Left lung (tissue), 14 donors: Measurements from ENCODE around the gene TCEAL3. TPM values are rescaled to one million over a fixed set of nuclear protein-coding genes. Genes with fewer than 3 reads are reported as not detected.

Experiments
- ATAC-seq: fragments of 200-7000 bp; cut with Tn5 transposase; one replicate; pipeline ENCODE4 v1.9.1; 2020; ENCODE audit warnings: moderate library complexity
- DNase-seq, 4 donors: peaks; one replicate each; pipeline ENCODE4 v3.0.0-alpha.2; 2013 to 2020
- H3K27ac ChIP-seq, 2 donors: fragments of 200-600 bp; sonication (generic) in 1 of 2; one replicate each; pipeline versions ENCODE4 v1.5.0 to v1.8.0; 2020 to 2021
- H3K27me3 ChIP-seq, 2 donors: fragments of 200-600 bp; sonication (generic) in 1 of 2; one replicate each; pipeline versions ENCODE4 v1.5.0 to v1.8.0; 2020 to 2021
- H3K36me3 ChIP-seq, 2 donors: fragments of 200-600 bp; sonication (generic) in 1 of 2; one replicate each; pipeline versions ENCODE4 v1.5.0 to v1.8.0; 2020 to 2021
- H3K4me1 ChIP-seq, 2 donors: fragments of 200-600 bp; one replicate each; pipeline ENCODE4 v1.8.0; 2021
- H3K4me3 ChIP-seq, 2 donors: fragments of 200-600 bp; sonication (generic) in 1 of 2; one replicate each; pipeline versions ENCODE4 v1.5.0 to v1.8.0; 2020 to 2021; ENCODE audit warnings: mild to moderate bottlenecking in 1 of 2
- H3K9me3 ChIP-seq, 2 donors: fragments of 200-600 bp; sonication (generic) in 1 of 2; one replicate each; pipeline versions ENCODE4 v1.5.0 to v1.8.0; 2020 to 2021
- intact Hi-C, 2 donors: fragments of 100-400 bp; cut with DNase I; formaldehyde crosslinking; loops; one replicate each; pipeline versions ENCODE4 v1.11.2 to v1.14.2; 2022
- long read RNA-seq, 12 donors: library from polyadenylated mRNA in 2 of 12; unstranded in 2 of 12; transcript quantifications; one replicate each; pipeline ENCODE4 v2.0.0 and lab custom pipeline, GENCODE V29; 2019 to 2026
- polyA plus RNA-seq, 6 donors: library from polyadenylated mRNA; unstranded; fragments of 120-200 nt; gene quantifications; one replicate each; pipeline ENCODE4 v1.2.1, GENCODE V29; 2013; ENCODE audit not compliant: insufficient read length in 6 of 6
- total RNA-seq, 2 donors: library from RNA; stranded (reverse); fragmentation: NEBNext Ultra II Directional; extraction: Animal tissue kit (Norgen Biotek cat#: 25700); gene quantifications; one replicate each; pipeline ENCODE4 v1.2.1, GENCODE V29; 2021
- TF ChIP-seq, protein P1 (sequence below), 2 donors: fragments of 200-600 bp; sonication (generic) in 1 of 2; IDR thresholded peaks; one replicate each; pipeline versions ENCODE4 v1.5.0 to v1.8.0; 2021; ENCODE audit warnings: antibody characterized with exemption in 2 of 2
- donor health status: DM: no; HTN: yes; CAD: no.
- donor health status: DM: no; HTN: no; CAD: no.

TCEAL3 gene, protein sequence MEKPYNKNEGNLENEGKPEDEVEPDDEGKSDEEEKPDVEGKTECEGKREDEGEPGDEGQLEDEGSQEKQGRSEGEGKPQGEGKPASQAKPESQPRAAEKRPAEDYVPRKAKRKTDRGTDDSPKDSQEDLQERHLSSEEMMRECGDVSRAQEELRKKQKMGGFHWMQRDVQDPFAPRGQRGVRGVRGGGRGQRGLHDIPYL
- total RNA-seq (10 to 100 TPM; 20.8 to 21.3 TPM), polyA plus RNA-seq (10 to 100 TPM; 24.7 to 30.4 (median 27.3) TPM)
- long read RNA-seq, donor 1, transcript TCEAL3-202 (3 exons, 1,113 nt) = major isoform, 17 of 29 reads
- long read RNA-seq, donor 1, transcript TCEAL3-201 (3 exons, 1,124 nt) = minor isoform, 7 of 29 reads
- long read RNA-seq, donor 1, partial matches to known transcripts = 0 of 29 reads
- long read RNA-seq, donor 1, other reads (novel, unspliced or antisense) = 5 of 29 reads
- long read RNA-seq, donor 2, transcript TCEAL3-202 (3 exons, 1,113 nt) = major isoform, 14 of 23 reads
- long read RNA-seq, donor 2, transcript TCEAL3-201 (3 exons, 1,124 nt) = minor isoform, 9 of 23 reads
- long read RNA-seq, donor 2, partial matches to known transcripts = 0 of 23 reads
- long read RNA-seq, donor 2, other reads (novel, unspliced or antisense) = 0 of 23 reads
- long read RNA-seq, donor 3, transcript TCEAL3-202 (3 exons, 1,113 nt) = major isoform, 5 of 6 reads
- long read RNA-seq, donor 3, partial matches to known transcripts = 0 of 6 reads
- long read RNA-seq, donor 3, other reads (novel, unspliced or antisense) = 0 of 6 reads
- long read RNA-seq, donor 4, transcript TCEAL3-202 (3 exons, 1,113 nt) = major isoform, 25 of 37 reads
- long read RNA-seq, donor 4, partial matches to known transcripts = 1 of 37 reads
- long read RNA-seq, donor 4, other reads (novel, unspliced or antisense) = 8 of 37 reads
- long read RNA-seq, donor 5, transcript TCEAL3-202 (3 exons, 1,113 nt) = major isoform, 23 of 27 reads
- long read RNA-seq, donor 5, partial matches to known transcripts = 0 of 27 reads
- long read RNA-seq, donor 5, other reads (novel, unspliced or antisense) = 0 of 27 reads
- long read RNA-seq, donor 6, transcript TCEAL3-202 (3 exons, 1,113 nt) = major isoform, 7 of 9 reads
- long read RNA-seq, donor 6, partial matches to known transcripts = 0 of 9 reads
- long read RNA-seq, donor 6, other reads (novel, unspliced or antisense) = 0 of 9 reads
- long read RNA-seq, donor 7, partial matches to known transcripts = 0 of 6 reads
- long read RNA-seq, donor 7, other reads (novel, unspliced or antisense) = 0 of 6 reads
- long read RNA-seq, donor 8, transcript TCEAL3-202 (3 exons, 1,113 nt) = major isoform, 7 of 11 reads
- long read RNA-seq, donor 8, partial matches to known transcripts = 0 of 11 reads
- long read RNA-seq, donor 8, other reads (novel, unspliced or antisense) = 0 of 11 reads
- long read RNA-seq, donor 9 = 0 reads
- long read RNA-seq, donor 10, transcript TCEAL3-202 (3 exons, 1,113 nt) = major isoform, 6 of 8 reads
- long read RNA-seq, donor 10, partial matches to known transcripts = 1 of 8 reads
- long read RNA-seq, donor 10, other reads (novel, unspliced or antisense) = 0 of 8 reads
- long read RNA-seq, donor 11, transcript TCEAL3-202 (3 exons, 1,113 nt) = major isoform, 35 of 55 reads
- long read RNA-seq, donor 11, transcript TCEAL3-201 (3 exons, 1,124 nt) = minor isoform, 12 of 55 reads
- long read RNA-seq, donor 11, partial matches to known transcripts = 8 of 55 reads
- long read RNA-seq, donor 11, other reads (novel, unspliced or antisense) = 0 of 55 reads
- long read RNA-seq, donor 12, transcript TCEAL3-202 (3 exons, 1,113 nt) = major isoform, 10 of 12 reads
- long read RNA-seq, donor 12, partial matches to known transcripts = 0 of 12 reads
- long read RNA-seq, donor 12, other reads (novel, unspliced or antisense) = 0 of 12 reads

GRCh38 chrX:103607364-103608305, at the start of gene TCEAL3:
TSS of gene TCEAL3 (plus strand) at chrX:103607963. CDS start at chrX:103609065, 1,102 bp downstream.
- Histone ChIP-seq H3K9me3 (no peaks in the 10 kb centered on the region), H3K4me3 (peak within 1 kb of the TSS; percentile 42 to 53), H3K27me3 (peaks cover 0 to 5% of the 10 kb centered on the region in 2 donors), H3K36me3 (no peaks in the 10 kb centered on the region), H3K27ac (peak within 1 kb of the TSS; percentile 74 to 78), H3K4me1 (no peaks in the 10 kb centered on the region)
- intact Hi-C loops = no loop called here
- ATAC-seq = peak; percentile 92
- TF ChIP-seq, protein P1, sequence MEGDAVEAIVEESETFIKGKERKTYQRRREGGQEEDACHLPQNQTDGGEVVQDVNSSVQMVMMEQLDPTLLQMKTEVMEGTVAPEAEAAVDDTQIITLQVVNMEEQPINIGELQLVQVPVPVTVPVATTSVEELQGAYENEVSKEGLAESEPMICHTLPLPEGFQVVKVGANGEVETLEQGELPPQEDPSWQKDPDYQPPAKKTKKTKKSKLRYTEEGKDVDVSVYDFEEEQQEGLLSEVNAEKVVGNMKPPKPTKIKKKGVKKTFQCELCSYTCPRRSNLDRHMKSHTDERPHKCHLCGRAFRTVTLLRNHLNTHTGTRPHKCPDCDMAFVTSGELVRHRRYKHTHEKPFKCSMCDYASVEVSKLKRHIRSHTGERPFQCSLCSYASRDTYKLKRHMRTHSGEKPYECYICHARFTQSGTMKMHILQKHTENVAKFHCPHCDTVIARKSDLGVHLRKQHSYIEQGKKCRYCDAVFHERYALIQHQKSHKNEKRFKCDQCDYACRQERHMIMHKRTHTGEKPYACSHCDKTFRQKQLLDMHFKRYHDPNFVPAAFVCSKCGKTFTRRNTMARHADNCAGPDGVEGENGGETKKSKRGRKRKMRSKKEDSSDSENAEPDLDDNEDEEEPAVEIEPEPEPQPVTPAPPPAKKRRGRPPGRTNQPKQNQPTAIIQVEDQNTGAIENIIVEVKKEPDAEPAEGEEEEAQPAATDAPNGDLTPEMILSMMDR (IDR thresholded peaks at IDR 0.05) = no peak
- peak in 3 of 4 donors; percentile 46 to 82 (median 59) for DNase-seq

DNA sequence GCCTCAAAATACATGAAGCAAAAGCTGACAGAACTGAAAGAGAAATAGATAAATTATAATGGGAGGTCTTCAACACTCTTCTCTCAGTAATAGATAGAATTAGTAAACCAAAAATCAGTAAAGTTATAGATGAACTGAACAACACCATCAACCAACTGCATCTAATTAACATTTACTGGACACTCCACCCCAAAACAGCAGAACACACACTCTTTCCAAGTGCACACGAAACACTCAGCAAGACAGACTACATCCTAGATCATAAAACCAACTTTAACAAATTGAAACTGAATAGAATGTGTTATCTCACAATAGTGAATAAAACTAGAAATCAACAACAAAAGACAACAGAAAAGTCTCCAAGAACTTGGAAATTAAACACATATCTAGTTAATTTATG, 47.5 kb upstream of the TCEAL3 start:
- Histone ChIP-seq H3K27ac (no peak overlapping the region), H3K27me3 (peaks cover 0 to 6% of the 10 kb centered on the region in 2 donors), H3K9me3 (no peaks in the 10 kb centered on the region), H3K4me3 (no peak overlapping the region), H3K36me3 (no peaks in the 10 kb centered on the region), H3K4me1 (no peaks in the 10 kb centered on the region)
- intact Hi-C loops = no loop called here
- TF ChIP-seq, protein P1 (IDR thresholded peaks at IDR 0.05) = no peak
- DNase-seq = no peak
- ATAC-seq = no peak

DNA sequence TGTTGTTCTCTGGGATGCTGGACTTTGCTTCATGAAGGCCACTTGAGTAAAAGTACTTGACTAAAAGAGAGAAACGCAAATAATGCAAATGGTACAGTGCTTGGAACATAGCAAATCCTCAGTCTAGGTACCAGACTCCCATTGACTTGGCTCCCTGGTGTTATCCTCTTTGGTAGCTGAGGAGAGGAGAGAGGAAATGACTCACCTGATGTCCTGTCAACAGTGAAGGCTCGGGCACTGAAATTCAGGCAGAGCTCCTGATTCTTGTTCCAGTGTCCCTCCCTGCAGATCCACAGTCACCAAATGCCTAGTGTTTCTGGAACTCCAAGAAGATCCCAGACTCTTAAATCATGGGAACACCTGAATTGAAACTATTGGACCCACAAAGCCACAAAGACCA, 45.0 kb upstream of the TCEAL3 start:
- intact Hi-C loops = no loop called here
- TF ChIP-seq, protein P1 (IDR thresholded peaks at IDR 0.05) = no peak
- no peak for ATAC-seq

More for the DNA sequence above, 45.0 kb upstream of the TCEAL3 start:
- DNase-seq = no peak
- Histone ChIP-seq H3K27me3 (no peaks in the 10 kb centered on the region), H3K4me3 (no peak overlapping the region), H3K4me1 (no peaks in the 10 kb centered on the region), H3K36me3 (no peaks in the 10 kb centered on the region), H3K9me3 (no peaks in the 10 kb centered on the region), H3K27ac (no peak overlapping the region)
